Ishikawa (cell line): Measurements from ENCODE around the gene UBIAD1.

ENCODE experiments used
- CEBPB ChIP-seq: IDR thresholded peaks from 2 replicates; pipeline ENCODE4 v1.6.1; 2012
- CREB1 ChIP-seq: IDR thresholded peaks from 2 replicates; pipeline ENCODE4 v1.6.1; 2012; ENCODE audit warnings: low read depth
- EP300 ChIP-seq: IDR thresholded peaks from 2 replicates; pipeline ENCODE4 v1.6.1; 2012; ENCODE audit warnings: borderline replicate concordance
- FOXM1 ChIP-seq: IDR thresholded peaks from 2 replicates; pipeline ENCODE4 v1.6.1; 2012; ENCODE audit warnings: low read depth, borderline replicate concordance
- MAX ChIP-seq: IDR thresholded peaks from 2 replicates; pipeline ENCODE4 v1.6.1; 2012
- NFIC ChIP-seq: IDR thresholded peaks from 2 replicates; pipeline ENCODE4 v1.6.1; 2012
- RAD21 ChIP-seq: IDR thresholded peaks from 2 replicates; pipeline ENCODE4 v1.6.1; 2012; ENCODE audit warnings: low read depth
- REST ChIP-seq: IDR thresholded peaks from 2 replicates; pipeline ENCODE4 v1.6.1; 2012; ENCODE audit warnings: low read depth, mild to moderate bottlenecking
- TCF12 ChIP-seq: IDR thresholded peaks from 2 replicates; pipeline ENCODE4 v1.6.1; 2012; ENCODE audit warnings: low read depth
- ZBTB7A ChIP-seq: IDR thresholded peaks from 2 replicates; pipeline ENCODE4 v1.6.1; 2012; ENCODE audit warnings: low read depth

GRCh38 chr1:11302366-11302765 lies 29.4 kb downstream of the UBIAD1 start:
- TF ChIP-seq REST (no peak), MAX (no peak), CREB1 (no peak), EP300 (no peak), RAD21 (no peak), NFIC (no peak), CEBPB (no peak), TCF12 (no peak), FOXM1 (no peak), ZBTB7A (no peak)
